ENCODE data around the gene ITGB1BP2.
"Not testable (repeated sequence)": the region's sequence is repeated elsewhere in the genome, so short reads cannot be mapped to it uniquely, and the experiment has no call there.

Gene ITGB1BP2

DNA sequence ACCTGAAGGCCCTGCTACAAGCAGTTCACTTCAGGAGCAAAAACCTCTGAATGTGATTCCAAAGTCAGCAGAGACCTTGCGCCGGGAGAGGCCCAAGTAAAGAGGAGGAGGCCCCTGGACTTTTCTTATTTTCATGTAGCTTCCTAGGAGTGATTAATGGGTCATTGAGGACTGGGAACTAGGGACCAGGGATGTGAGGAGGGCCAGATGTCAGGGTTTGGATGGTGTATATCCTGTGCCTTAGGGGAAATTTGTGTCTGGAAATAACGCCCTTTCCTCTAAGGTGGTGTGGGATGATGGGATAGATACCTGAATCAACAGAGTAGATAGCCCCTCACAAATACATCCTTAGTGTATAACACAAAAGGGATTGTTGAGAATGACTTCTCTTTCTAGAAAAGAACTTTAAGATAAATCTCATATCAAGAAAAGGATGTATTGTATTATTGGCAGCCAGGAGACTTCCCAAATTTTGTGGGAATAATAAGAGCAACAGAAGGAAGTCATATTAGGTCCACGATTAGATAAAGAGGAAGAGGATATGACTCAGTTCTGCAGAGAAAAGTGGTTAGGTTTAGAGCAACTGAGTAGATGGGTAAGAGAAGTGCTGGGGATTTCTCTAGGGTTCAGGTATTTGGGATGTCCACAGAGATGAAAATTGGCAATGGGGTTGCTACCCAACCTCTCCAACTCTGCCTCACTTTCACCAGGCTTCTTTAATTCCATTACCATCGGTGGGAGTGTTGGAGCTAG is 1.1 kb downstream of the ITGB1BP2 start:
- no peak for DNase-seq (ENCODE audit: low spot score)

DNA sequence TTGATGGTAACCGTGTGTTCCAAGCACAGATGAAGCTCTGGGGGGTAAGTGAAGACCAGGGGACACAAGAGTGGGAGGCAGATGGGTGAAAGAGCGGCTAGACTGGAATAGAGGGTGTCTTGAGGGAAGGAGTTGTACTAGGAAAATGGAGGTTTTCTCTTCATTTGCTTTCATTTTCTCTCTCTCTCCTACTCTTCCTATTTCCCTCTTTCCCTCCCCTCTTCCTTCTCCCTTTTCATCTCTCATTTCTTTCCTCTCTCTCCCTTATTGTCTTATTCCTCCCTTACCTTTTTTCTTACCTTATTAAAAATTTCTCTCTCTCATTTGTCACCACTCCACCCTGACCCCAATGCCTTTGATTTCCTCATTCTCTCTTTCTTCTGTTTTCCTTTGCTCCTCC is 3.0 kb downstream of the ITGB1BP2 start:
- DNase-seq (ENCODE audit: low spot score), result no peak

DNA sequence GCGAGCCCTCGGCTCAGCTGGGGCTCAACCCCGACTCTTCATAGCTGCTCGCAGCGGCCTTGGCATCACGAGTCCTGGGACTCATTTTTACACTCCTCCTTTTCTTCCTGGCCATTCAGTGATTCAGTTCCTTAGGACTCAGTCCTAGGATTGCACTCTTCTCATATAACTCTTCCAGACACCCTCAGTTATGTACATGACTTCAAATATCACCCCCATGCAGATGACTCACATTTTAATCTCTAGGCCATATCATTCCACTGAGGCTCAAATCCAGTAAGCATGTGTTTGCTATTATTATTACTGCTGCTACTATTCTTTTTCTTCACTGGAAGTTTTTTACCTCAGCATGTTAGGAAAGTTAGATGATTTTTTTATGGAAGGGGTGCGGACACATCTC is 14.4 kb downstream of the ITGB1BP2 start:
- DNase-seq (ENCODE audit: low spot score), result no peak

DNA sequence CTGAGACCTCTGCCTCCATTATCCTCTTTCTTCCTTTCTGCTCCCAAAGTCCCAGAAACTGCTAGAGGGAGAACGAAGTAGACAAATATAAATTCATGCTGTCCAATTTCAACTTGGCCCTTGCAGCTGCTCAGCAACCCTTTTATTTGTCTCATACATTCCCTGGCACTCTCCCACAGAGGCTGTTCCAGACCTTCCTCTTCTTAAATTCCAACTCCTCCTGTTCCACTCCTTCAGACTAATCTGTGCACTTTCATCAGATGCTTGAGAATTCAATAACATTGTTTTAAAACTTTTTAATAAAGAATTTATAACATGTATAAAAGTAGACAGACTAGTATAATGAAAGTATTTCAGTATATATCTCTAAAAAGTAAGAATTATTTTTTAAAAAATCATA is 15.4 kb downstream of the ITGB1BP2 start:
- DNase-seq (ENCODE audit: low spot score), result not testable (repeated sequence)

DNA sequence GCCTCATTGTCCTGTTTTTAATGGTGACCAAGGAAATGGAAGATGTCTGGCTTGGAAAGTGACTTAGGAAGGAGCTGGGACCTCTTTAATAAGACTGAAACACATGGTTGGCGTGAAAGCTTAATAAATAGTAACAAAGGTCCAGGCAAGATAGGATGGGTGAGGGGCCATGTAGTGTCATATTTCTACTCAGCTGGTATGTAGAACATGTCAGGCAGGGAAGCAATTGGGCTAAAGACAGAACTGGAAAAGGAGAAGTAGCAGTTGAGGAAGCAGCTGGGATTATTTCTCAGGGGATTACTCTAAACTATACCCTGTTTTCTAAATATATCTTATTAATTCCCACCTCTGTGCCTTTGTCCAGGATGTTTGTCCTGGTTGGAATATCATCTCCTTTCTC is 18.6 kb downstream of the ITGB1BP2 start:
- DNase-seq (ENCODE audit: low spot score), result no peak

DNA sequence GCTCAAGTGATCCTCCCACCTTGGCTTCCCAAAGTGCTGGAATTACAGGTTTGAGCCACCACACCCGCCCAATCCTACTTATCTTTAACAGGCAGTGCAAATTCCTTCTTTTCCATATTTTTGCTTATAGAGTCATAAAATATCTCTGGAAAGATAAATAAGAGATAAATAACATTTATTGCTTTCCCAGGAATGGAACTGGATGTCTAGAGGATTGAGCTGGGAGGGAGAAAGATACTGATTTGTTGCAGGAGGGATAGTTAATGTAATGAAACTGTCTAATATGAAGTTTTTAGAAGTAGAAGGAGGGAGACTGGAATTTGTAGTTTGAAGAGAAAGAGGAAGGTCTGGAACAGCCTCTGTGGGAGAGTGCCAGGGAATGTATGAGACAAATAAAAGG is 20.2 kb downstream of the ITGB1BP2 start:
- no peak for DNase-seq (ENCODE audit: low spot score)

DNA sequence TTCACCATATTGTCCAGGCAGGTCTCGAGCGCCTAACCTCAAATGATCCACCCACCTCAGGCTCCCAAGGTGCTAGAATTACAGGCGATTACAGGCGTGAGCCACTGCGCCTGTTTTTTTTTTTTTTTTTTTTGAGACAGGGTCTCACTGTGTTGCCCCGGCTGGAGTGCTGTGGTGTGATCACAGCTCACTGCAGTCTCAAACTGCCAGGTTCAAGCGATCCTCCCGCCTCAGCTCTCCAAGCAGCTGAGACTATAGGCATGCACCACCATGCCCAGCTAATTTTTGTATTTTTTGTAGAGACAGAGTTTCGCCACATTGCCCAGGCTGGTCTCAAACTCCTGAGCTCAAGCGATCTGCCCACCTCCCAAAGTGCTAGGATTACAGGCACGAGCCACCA is 22.9 kb downstream of the ITGB1BP2 start:
- not testable (repeated sequence) for DNase-seq (ENCODE audit: low spot score)

DNA sequence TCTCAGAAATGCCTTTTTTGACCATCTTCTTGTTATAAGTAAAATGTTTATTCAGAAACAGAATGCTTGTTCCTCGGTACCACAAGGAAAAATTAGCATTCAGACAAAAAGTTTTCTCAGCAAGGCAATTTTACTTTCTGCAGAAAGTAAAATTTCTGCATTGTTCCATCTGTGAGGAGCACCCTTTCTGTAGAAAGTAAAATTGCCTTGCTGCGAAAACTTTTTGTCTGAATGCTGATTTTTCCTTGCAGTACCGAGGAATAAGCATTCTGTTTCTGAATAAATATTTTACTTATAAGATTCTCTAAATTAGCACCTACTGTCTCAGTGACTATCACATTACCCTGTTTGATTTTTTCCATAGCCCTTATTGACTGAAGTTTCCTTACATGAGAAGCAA is 24.8 kb downstream of the ITGB1BP2 start:
- no peak for DNase-seq (ENCODE audit: low spot score)

DNA sequence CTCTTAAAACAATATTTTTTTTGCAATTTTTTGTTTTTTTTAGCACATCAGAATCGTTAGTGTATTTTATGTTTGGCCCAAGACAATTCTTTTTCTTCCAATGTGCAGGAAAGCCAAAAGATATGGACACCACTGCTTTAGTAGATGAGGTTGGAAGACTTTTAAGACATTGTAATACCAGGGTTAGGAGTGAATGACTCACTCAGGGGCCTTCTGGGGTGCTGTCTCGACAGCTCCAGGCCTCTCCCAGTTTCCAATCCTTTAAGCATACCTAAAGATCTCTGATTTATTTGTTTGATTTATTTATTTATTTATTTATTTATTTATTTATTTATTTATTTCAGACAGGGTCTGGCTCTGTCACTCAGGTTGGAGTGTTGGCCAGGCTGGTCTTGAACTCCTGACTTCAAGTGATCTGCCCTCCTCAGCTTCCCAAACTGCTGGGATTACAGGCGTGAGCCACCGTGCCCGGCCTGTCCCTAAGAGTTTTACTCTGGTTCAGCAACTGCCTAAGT is 47.7 kb downstream of the ITGB1BP2 start:
- DNase-seq (ENCODE audit: low spot score), result not testable (repeated sequence)

DNA sequence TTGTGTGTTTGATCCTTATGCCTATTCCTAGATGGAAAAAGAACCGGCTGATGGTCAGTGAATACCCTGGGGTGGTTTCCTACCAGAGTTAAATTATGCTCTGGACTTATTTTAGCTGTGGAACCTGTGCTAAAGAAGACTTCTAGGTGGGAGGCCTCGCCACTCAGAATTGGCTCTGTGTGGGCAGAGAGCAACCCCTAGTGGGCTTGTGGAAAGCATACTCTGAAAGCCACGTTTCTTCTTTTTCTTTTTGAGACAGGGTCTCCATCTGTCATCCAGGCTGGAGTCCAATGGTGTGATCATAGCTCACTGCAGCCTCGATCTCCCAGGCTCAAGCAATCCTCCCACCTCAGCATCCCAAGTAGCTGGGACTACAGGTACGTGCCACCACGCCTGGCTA is 48.3 kb downstream of the ITGB1BP2 start:
- not testable (repeated sequence) for DNase-seq (ENCODE audit: low spot score)

DNA sequence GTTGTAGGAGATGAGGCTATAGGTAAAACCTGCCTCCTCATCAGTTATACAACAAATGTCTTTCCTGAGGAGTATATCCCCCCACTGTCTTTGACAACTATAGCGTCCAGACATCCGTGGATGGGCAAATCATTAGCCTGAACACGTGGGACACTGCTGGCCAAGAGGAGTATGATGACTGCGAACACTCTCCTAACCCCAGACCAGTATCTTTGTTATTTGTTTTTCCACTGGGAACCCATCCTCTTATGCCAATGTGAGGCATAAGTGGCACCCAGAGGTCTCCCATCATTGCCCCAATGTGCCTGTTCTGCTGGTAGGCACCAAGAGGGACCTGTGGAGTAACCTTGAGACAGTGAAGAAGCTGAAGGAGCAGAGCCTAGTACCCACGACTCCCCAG is 50.9 kb downstream of the ITGB1BP2 start:
- not testable (repeated sequence) for DNase-seq (ENCODE audit: low spot score)

Measured in D341Med (cell line).